OCI-LY1 (cell line): Measurements from ENCODE around the gene PCDHGA6.
A peak's percentile ranks its signal among the peaks of the same experiment; 100 is the strongest.

Experiments used
- H2AFZ ChIP-seq: fragments of 200-600 bp; sonication (generic), shearing (Covaris generic); 2 replicates; pipeline ENCODE4 v1.6.0; 2014; ENCODE audit warnings: antibody characterized with exemption, mild to moderate bottlenecking, low read length
- H3F3A ChIP-seq: fragments of 200-600 bp; sonication (generic), shearing (Covaris generic); 2 replicates; pipeline ENCODE4 v1.6.0; 2014; ENCODE audit warnings: mild to moderate bottlenecking, antibody characterized with exemption, low read length, moderate library complexity; ENCODE audit not compliant: insufficient read depth
- H3K27ac ChIP-seq: fragments of 200-600 bp; sonication (generic); 2 replicates; pipeline ENCODE4 v1.5.1; 2014; ENCODE audit warnings: low read length, mixed run types, mild to moderate bottlenecking, low read depth; ENCODE audit not compliant: poor library complexity, severe bottlenecking
- H3K27me3 ChIP-seq: fragments of 200-600 bp; sonication (generic); 2 replicates; pipeline ENCODE4 v1.6.0; 2014; ENCODE audit warnings: antibody characterized with exemption, mild to moderate bottlenecking, low read length, moderate library complexity; ENCODE audit not compliant: insufficient read depth
- H3K36me3 ChIP-seq: fragments of 200-600 bp; sonication (generic); 2 replicates; pipeline ENCODE4 v1.6.1; 2014; ENCODE audit warnings: mild to moderate bottlenecking, antibody characterized with exemption, low read length, moderate library complexity, mixed read lengths; ENCODE audit not compliant: insufficient read depth
- H3K4me1 ChIP-seq: fragments of 200-600 bp; sonication (generic); 2 replicates; pipeline ENCODE4 v1.5.1; 2014; ENCODE audit warnings: mild to moderate bottlenecking, low read length, moderate library complexity; ENCODE audit not compliant: insufficient read depth, severe bottlenecking
- H3K4me2 ChIP-seq: fragments of 200-600 bp; sonication (generic), shearing (Covaris generic); 2 replicates; pipeline ENCODE4 v1.6.1; 2014; ENCODE audit warnings: low read length
- H3K4me3 ChIP-seq: fragments of 200-600 bp; sonication (generic); 2 replicates; pipeline ENCODE4 v1.5.1; 2014; ENCODE audit warnings: low read length, low read depth, mild to moderate bottlenecking, mixed read lengths; ENCODE audit not compliant: poor library complexity, severe bottlenecking
- H3K79me2 ChIP-seq: fragments of 200-600 bp; shearing (Covaris generic); 2 replicates; pipeline ENCODE4 v1.6.1; 2016; ENCODE audit warnings: mixed run types, low read length, mixed read lengths; ENCODE audit not compliant: insufficient read depth
- H3K9ac ChIP-seq: fragments of 200-600 bp; sonication (generic), shearing (Covaris generic); 2 replicates; pipeline ENCODE4 v1.6.1; 2014; ENCODE audit warnings: mild to moderate bottlenecking, low read length, mixed read lengths
- H3K9me2 ChIP-seq: fragments of 200-600 bp; sonication (generic), shearing (Covaris generic); 2 replicates; pipeline ENCODE4 v1.6.1; 2014; ENCODE audit warnings: low read depth, mild to moderate bottlenecking, low read length, mixed read lengths
- H3K9me3 ChIP-seq: fragments of 200-600 bp; shearing (Covaris generic); 2 replicates; pipeline ENCODE4 v1.6.1; 2014; ENCODE audit warnings: low read length, mixed read lengths
- H4K20me1 ChIP-seq: fragments of 200-600 bp; sonication (generic), shearing (Covaris generic); 2 replicates; pipeline ENCODE4 v1.6.0; 2016; ENCODE audit warnings: mild to moderate bottlenecking, low read length; ENCODE audit not compliant: insufficient read depth
- EZH2 ChIP-seq: fragments of 200-600 bp; sonication (generic), shearing (Covaris generic); IDR thresholded peaks from 2 replicates; pipeline ENCODE4 v1.8.0; 2017; ENCODE audit warnings: borderline replicate concordance, mixed run types, mild to moderate bottlenecking, antibody characterized with exemption, low read length, moderate library complexity, mixed read lengths
- TF ChIP-seq, protein P1 (sequence below): fragments of 200-600 bp; sonication (generic), shearing (Covaris generic); IDR thresholded peaks from 2 replicates; pipeline ENCODE4 v1.5.1; 2017; ENCODE audit warnings: mild to moderate bottlenecking, antibody characterized with exemption, low read length, moderate library complexity, mixed read lengths

The PCDHGA6 gene

GRCh38 chr5:141409598-141410306 is 36.1 kb downstream of the PCDHGA6 start:
- 0 out of 2 replicates have a peak, but pooled peaks cover 3% of the 10 kb centered on the region for H3K9me3 ChIP-seq

GRCh38 chr5:141411575-141411974 is 37.9 kb downstream of the PCDHGA6 start:
- no peak overlapping the region for H3K4me3 ChIP-seq
- TF ChIP-seq, protein P1, sequence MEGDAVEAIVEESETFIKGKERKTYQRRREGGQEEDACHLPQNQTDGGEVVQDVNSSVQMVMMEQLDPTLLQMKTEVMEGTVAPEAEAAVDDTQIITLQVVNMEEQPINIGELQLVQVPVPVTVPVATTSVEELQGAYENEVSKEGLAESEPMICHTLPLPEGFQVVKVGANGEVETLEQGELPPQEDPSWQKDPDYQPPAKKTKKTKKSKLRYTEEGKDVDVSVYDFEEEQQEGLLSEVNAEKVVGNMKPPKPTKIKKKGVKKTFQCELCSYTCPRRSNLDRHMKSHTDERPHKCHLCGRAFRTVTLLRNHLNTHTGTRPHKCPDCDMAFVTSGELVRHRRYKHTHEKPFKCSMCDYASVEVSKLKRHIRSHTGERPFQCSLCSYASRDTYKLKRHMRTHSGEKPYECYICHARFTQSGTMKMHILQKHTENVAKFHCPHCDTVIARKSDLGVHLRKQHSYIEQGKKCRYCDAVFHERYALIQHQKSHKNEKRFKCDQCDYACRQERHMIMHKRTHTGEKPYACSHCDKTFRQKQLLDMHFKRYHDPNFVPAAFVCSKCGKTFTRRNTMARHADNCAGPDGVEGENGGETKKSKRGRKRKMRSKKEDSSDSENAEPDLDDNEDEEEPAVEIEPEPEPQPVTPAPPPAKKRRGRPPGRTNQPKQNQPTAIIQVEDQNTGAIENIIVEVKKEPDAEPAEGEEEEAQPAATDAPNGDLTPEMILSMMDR, result no peak
- no peak for TF ChIP-seq EZH2
- no peaks in the 10 kb centered on the region for H4K20me1 ChIP-seq
- H3K27ac ChIP-seq, result no peak overlapping the region
- H3F3A ChIP-seq, result no peaks in the 10 kb centered on the region
- H3K9ac ChIP-seq, result no peak overlapping the region
- no peak overlapping the region for H2AFZ ChIP-seq
- H3K9me2 ChIP-seq, result no peaks in the 10 kb centered on the region
- no peaks in the 10 kb centered on the region for H3K79me2 ChIP-seq
- H3K36me3 ChIP-seq, result no peaks in the 10 kb centered on the region
- H3K27me3 ChIP-seq, result no peaks in the 10 kb centered on the region
- no peak overlapping the region for H3K4me2 ChIP-seq
- peaks cover 6% of the 10 kb centered on the region for H3K4me1 ChIP-seq
- H3K9me3 ChIP-seq, result 0 out of 2 replicates have a peak, but pooled peaks cover 4% of the 10 kb centered on the region

More at GRCh38 chr5:141409598-141410306, 36.1 kb downstream of the PCDHGA6 start:
- Histone ChIP-seq H3K4me2 (no peak overlapping the region), H3K27me3 (no peaks in the 10 kb centered on the region), H3K9ac (no peak overlapping the region), H2AFZ (no peak overlapping the region), H3F3A (no peaks in the 10 kb centered on the region), H3K4me3 (no peak overlapping the region), H3K79me2 (no peaks in the 10 kb centered on the region), H4K20me1 (no peaks in the 10 kb centered on the region), H3K4me1 (peaks cover 6% of the 10 kb centered on the region), H3K9me2 (no peaks in the 10 kb centered on the region), H3K27ac (no peak overlapping the region), H3K36me3 (no peaks in the 10 kb centered on the region)
- TF ChIP-seq EZH2, result no peak
- TF ChIP-seq, protein P1, result no peak

- Histone ChIP-seq H3K9me2 (no peaks in the 10 kb centered on the region), H3K4me2 (peak within 1 kb of the TSS; percentile 96), H2AFZ (peak within 1 kb of the TSS; percentile 92), H3F3A (no peaks in the 10 kb centered on the region), H3K4me3 (peak within 1 kb of the TSS; percentile 78), H3K27ac (no peak within 1 kb of the TSS), H3K79me2 (no peaks in the 10 kb centered on the region), H4K20me1 (no peaks in the 10 kb centered on the region), H3K27me3 (no peaks in the 10 kb centered on the region), H3K9me3 (0 out of 2 replicates have a peak, but pooled peaks cover 5% of the 10 kb centered on the region), H3K9ac (peak within 1 kb of the TSS; percentile 79), H3K4me1 (peaks cover 6% of the 10 kb centered on the region), H3K36me3 (no peaks in the 10 kb centered on the region)
- TF ChIP-seq, protein P1, result peak; percentile 89
- TF ChIP-seq EZH2, result no peak
These were observed 39.3 kb downstream of the PCDHGA6 start, which contains the start of gene PCDHGA10 for GRCh38 chr5:141412854-141413539. TSS of gene PCDHGA10 (plus strand) at chr5:141412987. CDS start at chr5:141413176, 189 bp downstream.
